Body of pancreas (tissue), 4 donors: Measurements from ENCODE around the gene RBMS1.

Experiments
- POLR2A ChIP-seq, 3 donors: fragments of 450-650 bp; IDR thresholded peaks; one replicate each; pipeline ENCODE4 v1.6.1; 2016; ENCODE audit warnings: antibody characterized with exemption in 3 of 3, mild to moderate bottlenecking in 2 of 3
- TF ChIP-seq, protein P1 (sequence below), 7 experiments: fragments of 450-650 bp in 4 of 7; fragments of 200-600 bp in 3 of 7; sonication (generic) in 3 of 7; IDR thresholded peaks; one replicate each; pipeline ENCODE4 v1.5.1; 2016 to 2019; ENCODE audit warnings: antibody characterized with exemption in 7 of 7

DNA sequence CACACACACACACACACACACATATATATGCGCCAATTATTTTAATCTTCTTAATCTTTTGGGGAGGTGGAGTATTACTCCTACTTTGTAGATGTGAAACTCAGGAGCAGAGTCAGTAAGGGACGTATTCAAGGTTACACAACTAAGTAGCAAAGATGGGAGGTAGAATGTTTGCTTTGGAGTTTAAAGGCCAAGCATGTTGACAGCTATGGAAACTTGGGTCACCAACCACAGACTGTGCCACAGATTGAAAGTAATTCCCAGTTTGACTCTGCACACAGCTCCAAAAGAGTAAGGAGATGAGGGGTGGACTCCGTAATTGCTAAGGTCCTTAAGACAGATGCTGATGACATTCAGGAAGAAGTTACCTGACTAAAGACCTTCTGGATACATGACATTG is 168.7 kb downstream of the RBMS1 start:
- TF ChIP-seq POLR2A (IDR thresholded peaks at IDR 0.05): no peak
- TF ChIP-seq, protein P1, sequence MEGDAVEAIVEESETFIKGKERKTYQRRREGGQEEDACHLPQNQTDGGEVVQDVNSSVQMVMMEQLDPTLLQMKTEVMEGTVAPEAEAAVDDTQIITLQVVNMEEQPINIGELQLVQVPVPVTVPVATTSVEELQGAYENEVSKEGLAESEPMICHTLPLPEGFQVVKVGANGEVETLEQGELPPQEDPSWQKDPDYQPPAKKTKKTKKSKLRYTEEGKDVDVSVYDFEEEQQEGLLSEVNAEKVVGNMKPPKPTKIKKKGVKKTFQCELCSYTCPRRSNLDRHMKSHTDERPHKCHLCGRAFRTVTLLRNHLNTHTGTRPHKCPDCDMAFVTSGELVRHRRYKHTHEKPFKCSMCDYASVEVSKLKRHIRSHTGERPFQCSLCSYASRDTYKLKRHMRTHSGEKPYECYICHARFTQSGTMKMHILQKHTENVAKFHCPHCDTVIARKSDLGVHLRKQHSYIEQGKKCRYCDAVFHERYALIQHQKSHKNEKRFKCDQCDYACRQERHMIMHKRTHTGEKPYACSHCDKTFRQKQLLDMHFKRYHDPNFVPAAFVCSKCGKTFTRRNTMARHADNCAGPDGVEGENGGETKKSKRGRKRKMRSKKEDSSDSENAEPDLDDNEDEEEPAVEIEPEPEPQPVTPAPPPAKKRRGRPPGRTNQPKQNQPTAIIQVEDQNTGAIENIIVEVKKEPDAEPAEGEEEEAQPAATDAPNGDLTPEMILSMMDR (IDR thresholded peaks at IDR 0.05): no peak
